LNCaP clone FGC (cell line): ENCODE results near the gene CELSR1.
A peak's percentile ranks its signal among the peaks of the same experiment; 100 is the strongest.

Source experiments
- DNase-seq: peaks from one replicate; pipeline ENCODE4 v3.0.0-alpha.2; 2011; ENCODE audit warnings: low read depth
- H3K4me3 ChIP-seq: 2 replicates; pipeline ENCODE4 v1.5.1; 2011; ENCODE audit warnings: mild to moderate bottlenecking, low read depth, low read length, control low read depth
- TF ChIP-seq, protein P1 (sequence below): IDR thresholded peaks from 2 replicates; pipeline ENCODE4 v1.5.1; 2012; ENCODE audit warnings: mild to moderate bottlenecking; ENCODE audit not compliant: control insufficient read depth, insufficient read depth; ENCODE audit errors: extremely low read depth

CELSR1 gene

DNA sequence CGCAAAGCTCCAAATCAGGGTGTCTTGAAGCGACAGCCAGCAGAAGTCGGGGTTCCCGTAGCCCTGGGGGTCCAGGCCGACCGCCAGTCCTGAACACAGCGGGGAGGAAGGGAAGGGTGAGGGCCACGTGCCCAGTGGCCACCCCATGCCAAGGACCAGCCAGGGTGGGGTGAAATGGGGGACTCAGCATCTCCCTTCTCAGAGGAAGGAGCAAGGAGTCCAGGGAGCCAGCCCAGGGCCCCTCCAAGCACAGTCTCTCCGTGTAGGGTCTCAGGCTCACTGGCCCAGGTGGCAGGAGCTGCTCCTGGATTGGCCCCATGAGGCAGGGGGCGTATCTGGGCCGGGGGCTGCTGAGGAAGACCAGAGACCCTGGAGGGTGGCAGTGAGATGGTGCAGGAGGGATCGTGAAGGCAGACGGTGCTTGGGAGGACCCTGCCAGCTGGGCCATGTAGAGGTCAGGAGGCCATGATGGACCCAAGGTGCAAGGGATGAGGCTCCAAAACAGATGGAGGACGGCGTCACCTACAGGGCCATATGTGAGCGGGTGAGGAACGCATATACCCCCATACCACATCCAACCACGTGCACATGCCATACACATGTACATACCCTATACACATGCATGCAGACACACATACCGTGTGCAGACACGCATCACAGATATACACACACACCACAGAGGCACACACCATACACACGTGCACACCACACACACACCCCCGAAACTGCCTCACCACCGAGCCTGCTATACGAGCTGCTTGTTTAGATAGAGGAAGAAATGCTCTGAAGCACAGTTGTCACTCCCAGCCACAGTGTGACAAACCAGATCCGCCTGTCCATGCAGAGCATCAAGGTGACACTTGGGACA lies 167.5 kb downstream of the CELSR1 start:
- no peak for DNase-seq
- no peak overlapping the region for H3K4me3 ChIP-seq
- TF ChIP-seq, protein P1, sequence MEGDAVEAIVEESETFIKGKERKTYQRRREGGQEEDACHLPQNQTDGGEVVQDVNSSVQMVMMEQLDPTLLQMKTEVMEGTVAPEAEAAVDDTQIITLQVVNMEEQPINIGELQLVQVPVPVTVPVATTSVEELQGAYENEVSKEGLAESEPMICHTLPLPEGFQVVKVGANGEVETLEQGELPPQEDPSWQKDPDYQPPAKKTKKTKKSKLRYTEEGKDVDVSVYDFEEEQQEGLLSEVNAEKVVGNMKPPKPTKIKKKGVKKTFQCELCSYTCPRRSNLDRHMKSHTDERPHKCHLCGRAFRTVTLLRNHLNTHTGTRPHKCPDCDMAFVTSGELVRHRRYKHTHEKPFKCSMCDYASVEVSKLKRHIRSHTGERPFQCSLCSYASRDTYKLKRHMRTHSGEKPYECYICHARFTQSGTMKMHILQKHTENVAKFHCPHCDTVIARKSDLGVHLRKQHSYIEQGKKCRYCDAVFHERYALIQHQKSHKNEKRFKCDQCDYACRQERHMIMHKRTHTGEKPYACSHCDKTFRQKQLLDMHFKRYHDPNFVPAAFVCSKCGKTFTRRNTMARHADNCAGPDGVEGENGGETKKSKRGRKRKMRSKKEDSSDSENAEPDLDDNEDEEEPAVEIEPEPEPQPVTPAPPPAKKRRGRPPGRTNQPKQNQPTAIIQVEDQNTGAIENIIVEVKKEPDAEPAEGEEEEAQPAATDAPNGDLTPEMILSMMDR, result no peak

DNA sequence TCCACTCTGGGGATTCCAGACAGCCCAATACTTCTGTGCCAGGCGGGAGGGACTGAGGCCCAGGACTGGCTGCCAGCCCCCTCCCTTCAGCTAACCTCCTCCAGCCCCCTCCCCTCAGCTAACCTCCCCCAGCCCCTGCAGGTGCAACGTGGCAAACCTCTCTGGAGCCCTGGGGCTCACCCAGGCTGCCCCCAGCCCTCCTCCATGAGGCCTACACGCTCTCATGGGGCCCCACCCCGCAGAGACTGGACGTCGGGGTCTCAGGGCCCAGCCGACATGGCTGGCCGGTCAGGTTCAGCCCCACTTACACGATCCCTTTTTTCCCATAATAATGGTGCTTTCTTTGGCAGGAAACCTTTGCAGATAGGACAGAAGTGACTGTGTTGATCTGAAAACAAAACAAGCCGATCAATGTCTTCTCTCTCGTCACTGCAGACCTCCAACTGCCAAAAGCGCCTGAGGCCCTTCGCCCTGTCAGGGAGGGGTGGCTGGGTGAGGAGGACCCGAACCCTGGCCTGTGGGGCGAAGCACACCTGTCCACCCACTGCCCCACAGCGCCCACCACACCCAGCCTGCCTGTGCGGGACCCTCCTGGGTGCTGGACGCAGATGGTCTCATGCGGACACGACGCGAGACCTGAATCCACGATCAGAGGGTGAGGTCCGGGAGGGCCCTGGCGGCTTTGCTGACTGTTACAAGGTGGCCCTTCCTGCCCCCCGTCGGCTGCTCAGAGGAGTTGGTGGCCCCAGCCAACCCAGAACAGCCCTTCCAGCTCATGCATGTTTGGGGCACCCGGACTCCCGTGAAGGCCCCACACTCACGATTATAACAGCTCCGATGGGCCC lies 168.3 kb downstream of the CELSR1 start:
- no peak overlapping the region for H3K4me3 ChIP-seq
- no peak for DNase-seq
- TF ChIP-seq, protein P1, result no peak

DNA sequence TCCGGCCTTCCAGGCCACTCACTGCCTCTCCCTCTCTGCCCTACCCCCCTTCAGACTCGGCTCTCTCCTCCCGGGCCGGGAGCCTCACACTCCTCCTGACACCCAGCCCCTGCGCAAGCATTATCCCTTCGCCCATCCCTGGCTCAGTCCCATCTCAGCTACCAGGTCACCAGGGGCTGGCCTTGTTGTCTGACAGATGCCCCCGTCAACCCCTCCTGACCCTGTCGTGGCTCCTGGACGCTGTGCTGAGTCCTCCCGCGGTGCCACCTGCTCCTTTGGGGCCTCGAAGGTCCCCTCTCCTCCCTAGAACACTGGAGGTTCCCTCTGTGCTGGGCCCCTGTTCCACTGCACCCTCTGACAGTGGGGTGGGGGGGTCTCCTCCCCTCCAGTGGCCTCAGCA lies 169.0 kb downstream of the CELSR1 start:
- no peak for DNase-seq
- no peak overlapping the region for H3K4me3 ChIP-seq
- TF ChIP-seq, protein P1, result no peak

DNA sequence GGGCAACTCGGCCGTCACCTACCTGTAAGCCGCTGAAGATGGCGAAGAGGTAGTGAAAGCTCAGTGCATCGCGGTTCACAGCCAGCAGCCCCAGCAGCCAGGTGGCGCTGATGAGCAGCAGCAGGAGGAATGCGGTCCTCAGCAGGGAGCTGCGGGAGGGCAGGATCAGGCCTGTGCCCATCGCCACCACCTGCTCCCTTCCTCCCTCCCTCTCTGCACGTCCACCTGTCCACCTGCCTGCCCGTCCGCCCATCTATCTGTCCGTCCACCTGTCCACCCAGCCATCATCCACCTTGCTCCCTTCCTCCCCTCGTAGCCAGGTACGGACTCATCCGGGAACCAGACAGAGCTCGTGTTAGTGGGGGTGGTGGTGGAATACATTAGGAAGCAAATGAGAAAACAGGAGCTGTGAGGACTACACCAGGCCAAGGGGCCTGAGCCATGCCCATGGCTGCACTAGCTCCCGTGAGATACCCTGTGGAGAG lies 169.7 kb downstream of the CELSR1 start:
- H3K4me3 ChIP-seq, result no peak overlapping the region
- TF ChIP-seq, protein P1, result peak; percentile 99
- DNase-seq, result peak; percentile 13

DNA sequence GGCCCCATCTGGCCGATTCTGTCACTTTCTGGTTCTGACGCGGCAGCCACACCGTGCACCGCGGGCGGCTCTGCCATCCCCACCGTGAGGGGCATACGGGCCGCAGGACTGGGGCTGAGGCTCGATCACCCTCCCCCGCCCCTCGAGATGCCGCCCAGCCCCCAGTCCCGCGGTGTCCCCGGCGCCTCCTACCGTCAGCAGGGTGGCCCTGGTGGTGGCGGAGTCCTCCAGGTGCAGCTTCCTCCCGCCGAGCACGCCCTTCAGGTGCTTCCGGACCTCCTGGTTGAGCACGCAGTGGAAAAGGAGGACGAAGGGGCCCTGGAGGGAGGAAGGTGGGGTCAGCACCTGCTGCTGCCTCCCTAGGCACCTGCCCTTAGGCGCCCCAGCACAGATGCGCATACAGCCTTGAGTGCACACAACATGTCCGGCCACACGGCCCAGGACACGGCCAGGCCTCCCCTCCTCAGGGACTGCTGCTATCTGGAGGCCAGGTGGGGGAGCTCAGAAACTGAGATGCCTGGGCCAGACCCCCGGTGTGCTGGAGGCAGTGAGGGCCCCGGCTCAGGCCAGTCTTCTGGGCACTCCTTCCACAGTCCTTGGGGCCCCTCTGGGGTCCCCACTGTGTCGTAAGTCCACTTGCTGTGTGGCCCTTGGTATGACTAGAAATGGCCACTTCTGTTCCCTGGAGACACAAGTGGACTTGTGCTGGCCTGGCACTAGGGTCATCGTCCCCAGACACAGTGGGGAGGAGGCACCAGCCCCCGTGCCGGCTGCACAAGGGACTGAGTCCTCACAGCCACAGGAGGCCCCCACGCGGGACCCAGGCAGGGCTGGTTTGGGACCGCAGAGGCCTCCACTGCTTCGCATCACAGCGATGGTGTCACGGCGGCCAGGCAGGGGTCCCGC lies 170.4 kb downstream of the CELSR1 start:
- H3K4me3 ChIP-seq, result no peak overlapping the region
- TF ChIP-seq, protein P1, result no peak
- no peak for DNase-seq

DNA sequence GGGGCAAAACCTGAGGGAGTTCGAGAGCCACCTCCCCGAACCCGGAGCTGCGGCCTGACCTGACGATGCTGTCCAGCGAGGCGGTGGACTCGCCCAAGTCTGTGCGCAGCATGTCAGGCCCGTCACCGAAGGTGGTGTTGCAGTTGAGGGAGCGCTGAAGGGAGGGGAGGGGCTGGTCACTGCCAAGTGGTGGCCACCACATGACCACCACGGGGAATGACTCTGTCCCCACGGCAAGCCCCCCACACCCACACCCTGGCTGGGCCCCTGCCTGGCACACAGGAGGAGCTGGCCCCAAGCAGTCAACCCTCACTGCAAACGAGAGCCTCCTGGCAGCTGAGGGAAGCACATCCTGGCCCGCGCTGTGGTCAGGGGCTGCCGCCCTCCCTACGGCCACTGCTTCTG lies 171.1 kb downstream of the CELSR1 start:
- TF ChIP-seq, protein P1, result no peak
- DNase-seq, result no peak
- no peak overlapping the region for H3K4me3 ChIP-seq
